B cell (primary cell): ENCODE data around the gene PPP3CA. TPM values are rescaled to one million over a fixed set of nuclear protein-coding genes. Genes with fewer than 3 reads are reported as not detected.
"Not testable (repeated sequence)": the region's sequence is repeated elsewhere in the genome, so short reads cannot be mapped to it uniquely, and the experiment has no call there.

ENCODE experiments used
- ATAC-seq: fragments of 200-7000 bp; cut with Tn5 transposase; one replicate; pipeline ENCODE4 v1.10.0; 2021; ENCODE audit warnings: low read depth, mild to moderate bottlenecking, moderate number of reproducible peaks, moderate library complexity
- CTCF ChIA-PET: fragments of 350-600 bp; sonication (Branson Sonifier 250); formaldehyde crosslinking; loops from one replicate; lab custom pipeline; 2021; ENCODE audit warnings: antibody characterized with exemption, inconsistent platforms; lab: Charles Lee
- POLR2A ChIA-PET: fragments of 350-600 bp; sonication (Branson Sonifier 250); formaldehyde crosslinking; loops from one replicate; lab custom pipeline; 2021; ENCODE audit warnings: antibody characterized with exemption; lab: Charles Lee
- DNase-seq: peaks from one replicate; pipeline ENCODE4 v3.0.0; 2013
- H2AFZ ChIP-seq: 2 replicates; pipeline ENCODE4 v1.6.1; 2012; ENCODE audit warnings: mild to moderate bottlenecking, low read depth, low read length; ENCODE audit not compliant: insufficient read depth, poor library complexity, severe bottlenecking
- H3K27ac ChIP-seq, 2 donors: 1 replicate in 1 of 2; 2 replicates in 1 of 2; pipeline ENCODE4 v1.5.1; 2012 to 2013; ENCODE audit warnings: low read length in 2 of 2, mild to moderate bottlenecking in 2 of 2, moderate library complexity in 1 of 2
- H3K27me3 ChIP-seq, 4 experiments: fragments of 200-600 bp in 1 of 4; sonication (generic) in 1 of 4; replicated peaks in 1 of 4; 1 replicate in 2 of 4; 2 replicates in 2 of 4; pipeline versions ENCODE4 v1.6.1 to v1.7.0; 2013 to 2016; ENCODE audit warnings: low read length in 3 of 4, mild to moderate bottlenecking in 2 of 4, mixed read lengths in 1 of 4, moderate library complexity in 1 of 4; ENCODE audit not compliant: insufficient read depth in 4 of 4, control insufficient read depth in 3 of 4; ENCODE audit errors: control extremely low read depth in 1 of 4
- H3K36me3 ChIP-seq, 2 experiments: replicated peaks in 1 of 2; 1 replicate in 1 of 2; 2 replicates in 1 of 2; pipeline versions ENCODE4 v1.6.1 to v1.7.1; 2013; ENCODE audit warnings: low read length in 1 of 2; ENCODE audit not compliant: insufficient read depth in 2 of 2, control insufficient read depth in 1 of 2; ENCODE audit errors: control extremely low read depth in 1 of 2, extremely low read depth in 1 of 2
- H3K4me1 ChIP-seq, 2 donors: fragments of 200-600 bp in 1 of 2; sonication (generic) in 1 of 2; 1 replicate in 1 of 2; 2 replicates in 1 of 2; pipeline versions ENCODE4 v1.5.1 to v1.6.1; 2013 to 2017; ENCODE audit warnings: low read length in 2 of 2; ENCODE audit not compliant: control insufficient read depth in 2 of 2, insufficient read depth in 2 of 2
- H3K4me2 ChIP-seq: replicated peaks from 2 replicates; pipeline ENCODE3; 2012; ENCODE audit warnings: mild to moderate bottlenecking, low read depth, low read length; ENCODE audit not compliant: poor library complexity, severe bottlenecking
- H3K4me3 ChIP-seq, 5 experiments: fragments of 200-600 bp in 1 of 5; sonication (generic) in 1 of 5; 1 replicate in 3 of 5; 2 replicates in 2 of 5; pipeline versions ENCODE4 v1.5.1 to v1.7.0; 2011 to 2016; ENCODE audit warnings: low read length in 4 of 5, mild to moderate bottlenecking in 4 of 5, low read depth in 2 of 5, control low read depth in 1 of 5, moderate library complexity in 1 of 5; ENCODE audit not compliant: insufficient read depth in 1 of 5; ENCODE audit errors: control extremely low read depth in 1 of 5, extremely low read depth in 1 of 5
- H3K79me2 ChIP-seq: fragments of 200-600 bp; sonication (generic); one replicate; pipeline ENCODE4 v1.6.0; 2016; ENCODE audit warnings: low read length; ENCODE audit not compliant: control insufficient read depth, insufficient read depth
- H3K9ac ChIP-seq: fragments of 200-600 bp; sonication (generic); 2 replicates; pipeline ENCODE4 v1.6.1; 2017; ENCODE audit warnings: mild to moderate bottlenecking, low read length, moderate library complexity
- H3K9me3 ChIP-seq, 3 donors: one replicate each; pipeline versions ENCODE4 v1.6.1 to v1.7.1; 2013; ENCODE audit warnings: low read length in 2 of 3; ENCODE audit not compliant: control insufficient read depth in 2 of 3, insufficient read depth in 1 of 3; ENCODE audit errors: control extremely low read depth in 1 of 3
- H4K20me1 ChIP-seq: 2 replicates; pipeline ENCODE4 v1.6.0; 2012; ENCODE audit warnings: mild to moderate bottlenecking, low read length; ENCODE audit not compliant: insufficient read depth, control insufficient read depth, poor library complexity, severe bottlenecking
- H3K27ac Mint-ChIP-seq: one replicate; pipeline ENCODE4 v1.8.0; 2021; ENCODE audit warnings: mixed read lengths
- H3K27me3 Mint-ChIP-seq: one replicate; pipeline ENCODE4 v1.8.0; 2021; ENCODE audit warnings: mixed read lengths
- H3K4me1 Mint-ChIP-seq: one replicate; pipeline ENCODE4 v1.8.0; 2021; ENCODE audit warnings: mixed read lengths
- H3K4me3 Mint-ChIP-seq: one replicate; pipeline ENCODE4 v1.8.0; 2021; ENCODE audit warnings: mixed read lengths
- H3K9me3 Mint-ChIP-seq: one replicate; pipeline ENCODE4 v1.8.0; 2022; ENCODE audit warnings: mixed read lengths; ENCODE audit not compliant: insufficient read depth
- CTCF ChIP-seq: fragments of 200-600 bp; IDR thresholded peaks from one replicate; pipeline ENCODE4 v1.8.0; 2022; ENCODE audit warnings: antibody characterized with exemption, mild to moderate bottlenecking
- EZH2 ChIP-seq: IDR thresholded peaks from 2 replicates; pipeline ENCODE4 v1.6.1; 2012; ENCODE audit warnings: borderline replicate concordance, low read depth, mild to moderate bottlenecking, moderate library complexity, low read length; ENCODE audit not compliant: insufficient read depth, poor library complexity, severe bottlenecking
- WGBS: methylation state at CpG from one replicate; pipeline ENCODE4 v1.1.5; 2013; ENCODE audit warnings: missing lambda C conversion rate; ENCODE audit not compliant: insufficient coverage; 5-methylcytosine and 5-hydroxymethylcytosine counted together
- intact Hi-C: fragments of 100-400 bp; cut with micrococcal nuclease; formaldehyde crosslinking; loops from one replicate; pipeline ENCODE4 v1.10.0; 2022
- polyA plus RNA-seq: library from polyadenylated mRNA; depleted of rRNA; stranded (reverse); fragments of >200 nt; gene quantifications from 2 replicates; pipeline ENCODE4 v1.2.3, GENCODE V29; 2012
- total RNA-seq, 2 donors: library from RNA; stranded (reverse); fragments of 120-200 nt in 1 of 2; gene quantifications; 1 replicate in 1 of 2; 2 replicates in 1 of 2; pipeline versions ENCODE4 v1.2.3 to v1.2.4, GENCODE V29; 2013 to 2022

Gene PPP3CA
- total and polyA plus RNA-seq, 2 donors (not counting 1 experiment from before 2014, with no cell fraction given) = 14.3 to 85.1 TPM

DNA sequence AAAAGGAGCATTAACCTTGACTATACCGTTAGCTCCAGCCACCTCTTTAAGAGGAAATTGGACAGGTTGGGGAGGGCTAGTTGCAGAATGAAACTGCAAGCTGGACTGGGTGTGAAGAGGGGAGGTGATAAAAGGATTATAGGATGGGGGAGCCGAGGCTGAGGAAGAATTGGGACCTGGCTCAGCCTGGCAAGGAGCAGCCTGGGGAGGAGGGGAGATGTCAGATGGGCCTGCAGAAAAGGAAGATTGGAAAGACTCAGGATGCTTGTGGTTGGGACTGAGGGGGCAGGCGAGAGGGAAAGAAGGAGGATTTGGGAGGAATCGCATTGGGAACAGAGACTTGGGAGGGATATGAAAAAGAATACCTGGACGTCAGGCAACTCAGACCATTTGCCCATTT lies 351.7 kb downstream of the PPP3CA start:
- CTCF ChIA-PET = no interaction called here
- no peaks in the 10 kb centered on the region for H3K27me3 Mint-ChIP-seq
- H3K36me3 ChIP-seq = no peaks in the 10 kb centered on the region
- DNase-seq (no peak), ATAC-seq (no peak)
- POLR2A ChIA-PET = no interaction called here
- H3K9me3 ChIP-seq = no peaks in the 10 kb centered on the region
- no peak overlapping the region for H2AFZ ChIP-seq
- no peaks in the 10 kb centered on the region for H3K4me1 ChIP-seq
- H3K4me3 Mint-ChIP-seq = no peak overlapping the region
- H3K27ac ChIP-seq = no peak overlapping the region
- H3K79me2 ChIP-seq = no peaks in the 10 kb centered on the region
- H3K4me2 ChIP-seq = no peak overlapping the region
- TF ChIP-seq EZH2 = no peak
- TF ChIP-seq CTCF = no peak
- peaks cover 2% of the 10 kb centered on the region for H3K9me3 Mint-ChIP-seq
- H4K20me1 ChIP-seq = no peaks in the 10 kb centered on the region
- intact Hi-C loops = no loop called here
- no peak overlapping the region for H3K4me3 ChIP-seq
- no peaks in the 10 kb centered on the region for H3K27me3 ChIP-seq
- no peak overlapping the region for H3K27ac Mint-ChIP-seq
- 88% methylated on average over 3 of the region's 5 CpGs for WGBS
- H3K9ac ChIP-seq = no peak overlapping the region
- H3K4me1 Mint-ChIP-seq = no peaks in the 10 kb centered on the region

- intact Hi-C loops, DNase-seq, ATAC-seq, H3K4me3 ChIP-seq, H3K9me3 ChIP-seq, H3K27ac ChIP-seq, H3K9ac ChIP-seq, CTCF ChIA-PET, H3K4me1 Mint-ChIP-seq, H3K9me3 Mint-ChIP-seq, H3K4me3 Mint-ChIP-seq, H3K79me2 ChIP-seq, H3K27me3 ChIP-seq, H2AFZ ChIP-seq, H3K4me2 ChIP-seq, H3K27ac Mint-ChIP-seq, H3K4me1 ChIP-seq, POLR2A ChIA-PET, H3K27me3 Mint-ChIP-seq, H3K36me3 ChIP-seq, H4K20me1 ChIP-seq: not testable (repeated sequence)
- 99% methylated on average over 10 of the region's 10 CpGs for WGBS
These were observed 352.3 kb downstream of the PPP3CA start for GRCh38 chr4:100995002-100995401.

DNA sequence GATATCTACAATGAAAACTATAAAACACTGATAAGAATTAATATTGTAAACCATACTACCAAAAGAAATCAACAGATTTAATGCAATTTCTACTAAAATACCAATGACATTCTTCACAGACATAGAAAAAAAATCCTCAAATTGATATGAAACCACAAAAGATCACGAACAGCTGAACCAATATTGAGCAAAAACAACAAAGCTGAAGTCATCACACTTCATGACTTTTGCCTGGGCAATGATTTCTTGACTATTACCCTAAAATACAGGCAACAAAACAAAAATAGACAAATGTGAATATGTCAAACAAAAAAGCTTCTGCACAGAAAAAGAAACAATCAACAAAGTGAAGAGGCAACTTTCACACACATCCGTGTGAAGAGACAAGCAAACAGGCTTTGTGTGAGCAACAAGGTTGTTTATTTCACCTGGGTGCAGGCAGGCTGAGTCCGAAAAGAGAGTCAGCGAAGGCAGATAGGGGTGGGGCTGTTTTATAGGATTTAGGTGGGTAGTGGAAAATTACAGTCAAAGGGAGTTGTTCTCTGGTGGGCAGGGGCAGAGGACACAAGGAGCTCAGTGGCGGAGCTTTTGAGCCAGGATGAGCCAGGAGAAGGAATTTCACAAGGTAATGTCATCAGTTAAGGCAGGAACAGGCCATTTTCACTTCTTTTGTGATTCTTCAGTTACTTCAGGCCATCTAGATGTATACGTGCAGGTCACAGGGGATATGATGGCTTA lies 355.8 kb downstream of the PPP3CA start:
- H2AFZ ChIP-seq, intact Hi-C loops, H3K4me1 Mint-ChIP-seq, H3K27ac Mint-ChIP-seq, H3K9ac ChIP-seq, H3K27me3 ChIP-seq, H3K4me2 ChIP-seq, H3K9me3 Mint-ChIP-seq, H3K4me3 ChIP-seq, POLR2A ChIA-PET, H3K36me3 ChIP-seq, H3K9me3 ChIP-seq, H3K27ac ChIP-seq, H3K79me2 ChIP-seq, H3K27me3 Mint-ChIP-seq, DNase-seq, H3K4me3 Mint-ChIP-seq, H4K20me1 ChIP-seq, CTCF ChIA-PET, ATAC-seq, H3K4me1 ChIP-seq: not testable (repeated sequence)
- 87% methylated on average over 4 of the region's 6 CpGs for WGBS
